Right lobe of liver (tissue), 6 donors: ENCODE data around the gene R3HCC1L. TPM values are rescaled to one million over a fixed set of nuclear protein-coding genes. Genes with fewer than 3 reads are reported as not detected.

Source experiments
- ATAC-seq, 4 donors: fragments of 200-7000 bp; cut with Tn5 transposase; one replicate each; pipeline ENCODE4 v1.9.1; 2020; ENCODE audit warnings: mild to moderate bottlenecking in 4 of 4, moderate library complexity in 4 of 4
- DNase-seq, 3 donors: peaks; one replicate each; pipeline ENCODE4 v3.0.0-alpha.2; 2020
- H3K27ac ChIP-seq, 3 donors: fragments of 200-600 bp; one replicate each; pipeline ENCODE4 v1.8.0; 2022
- H3K27me3 ChIP-seq, 2 donors: fragments of 200-600 bp; one replicate each; pipeline ENCODE4 v1.8.0; 2022
- H3K36me3 ChIP-seq, 4 donors: fragments of 200-600 bp; sonication (generic) in 1 of 4; one replicate each; pipeline versions ENCODE4 v1.5.1 to v1.8.0; 2017 to 2022; ENCODE audit warnings: control low read depth in 1 of 4
- H3K4me1 ChIP-seq, 4 donors: fragments of 200-600 bp; sonication (generic) in 1 of 4; one replicate each; pipeline versions ENCODE4 v1.5.1 to v1.8.0; 2017 to 2022; ENCODE audit warnings: control low read depth in 1 of 4
- H3K4me3 ChIP-seq, 3 donors: fragments of 200-600 bp; one replicate each; pipeline ENCODE4 v1.8.0; 2022
- H3K9me3 ChIP-seq, 4 donors: fragments of 200-600 bp; sonication (generic) in 1 of 4; one replicate each; pipeline versions ENCODE4 v1.5.1 to v1.8.0; 2017 to 2022; ENCODE audit warnings: control low read depth in 1 of 4
- CTCF ChIP-seq, 4 donors: fragments of 200-600 bp in 3 of 4; fragments of 450-650 bp in 1 of 4; IDR thresholded peaks; one replicate each; pipeline versions ENCODE4 v1.5.1 to v1.8.0; 2016 to 2022; ENCODE audit warnings: antibody characterized with exemption in 4 of 4, mild to moderate bottlenecking in 2 of 4
- POLR2A ChIP-seq: fragments of 450-650 bp; IDR thresholded peaks from one replicate; pipeline ENCODE4 v1.6.1; 2017; ENCODE audit warnings: antibody characterized with exemption, mild to moderate bottlenecking
- WGBS: methylation state at CpG from one replicate; pipeline ENCODE4 v1.1.6; 2018; ENCODE audit warnings: low coverage, low lambda C conversion rate; ENCODE audit not compliant: insufficient coverage; ENCODE audit errors: missing lambda C conversion rate; 5-methylcytosine and 5-hydroxymethylcytosine counted together
- intact Hi-C, 2 donors: fragments of 100-400 bp; cut with DNase I; formaldehyde crosslinking; loops; one replicate each; pipeline versions ENCODE4 v1.11.2 to v1.14.1; 2022
- total RNA-seq, 6 experiments: library from RNA; depleted of rRNA in 2 of 6; stranded (reverse); fragments of >200 nt in 2 of 6; fragmentation: NEBNext Ultra II Directional in 3 of 6; extraction: Animal tissue kit (Norgen Biotek cat#: 25700) in 3 of 6; gene quantifications; one replicate each; pipeline versions ENCODE4 v1.1.0 to v1.2.4, GENCODE V29; 2016 to 2023
- donor health status: DM: no; HTN: yes; CAD: no.
- donor health status: DM: no; HTN: no; CAD: no.
- donor health status: DM: no; HTN: no; CAD: no.
- donor health status: DM: no; HTN: yes; CAD: no.
- donor health status: DM: no; HTN: yes; CAD: no.

The R3HCC1L gene
- total RNA-seq, 6 experiments from 2014 or later, result 5.0 to 6.5 (median 5.5) TPM

DNA sequence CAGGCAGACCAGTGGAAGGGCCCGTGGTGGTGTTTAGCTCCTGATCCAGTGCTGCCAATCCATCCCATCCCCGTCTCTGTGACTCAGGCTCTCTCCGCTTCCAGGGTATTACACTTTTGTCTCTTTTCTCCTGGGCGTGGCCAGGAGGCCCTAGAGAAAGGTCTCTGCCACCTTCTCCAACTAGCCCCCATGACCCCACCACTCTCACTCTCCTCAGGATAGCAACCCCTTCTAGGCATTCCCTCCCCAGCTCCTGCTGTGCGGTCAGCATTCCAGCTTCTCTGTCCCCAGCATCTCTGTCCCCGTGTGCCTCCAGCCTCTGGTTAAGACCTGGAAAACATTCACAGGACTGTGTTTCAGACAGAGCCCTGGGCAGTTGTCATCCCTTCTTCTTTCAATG lies 36.2 kb upstream of the R3HCC1L start:
- Histone ChIP-seq H3K27me3 (no peaks in the 10 kb centered on the region), H3K4me1 (no peaks in the 10 kb centered on the region), H3K36me3 (no peaks in the 10 kb centered on the region), H3K27ac (no peak overlapping the region), H3K4me3 (no peak overlapping the region), H3K9me3 (no peaks in the 10 kb centered on the region)
- no peak for TF ChIP-seq CTCF (IDR thresholded peaks at IDR 0.05)
- no peak for TF ChIP-seq POLR2A
- intact Hi-C loops, result no loop called here
- DNase-seq, result no peak
- WGBS, result 55% methylated on average over 6 of the region's 6 CpGs
- ATAC-seq, result no peak

DNA sequence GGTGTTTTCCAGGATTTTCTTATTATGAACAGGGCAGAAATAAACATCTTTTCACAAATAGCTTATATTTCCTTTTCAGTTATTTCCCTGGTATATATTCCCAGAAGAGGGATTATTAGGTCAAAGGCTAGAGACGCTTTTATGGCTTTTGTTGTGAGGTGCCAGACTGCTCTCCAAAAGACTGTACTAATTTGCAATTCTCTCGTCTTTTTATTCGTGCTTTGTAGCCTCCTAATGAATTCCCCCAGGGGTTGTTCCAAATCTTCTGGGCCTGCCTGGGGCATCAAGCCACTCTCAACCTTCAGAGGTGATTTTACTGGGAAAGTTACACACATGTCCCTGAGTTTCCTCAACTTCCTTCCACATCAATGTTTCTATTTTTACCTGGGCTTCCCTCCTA lies 34.0 kb upstream of the R3HCC1L start:
- TF ChIP-seq POLR2A (no peak), CTCF (IDR thresholded peaks at IDR 0.05) (no peak)
- no peaks in the 10 kb centered on the region for H3K27me3 ChIP-seq
- H3K4me1 ChIP-seq, result no peaks in the 10 kb centered on the region
- intact Hi-C loops, result no loop called here
- no peaks in the 10 kb centered on the region for H3K9me3 ChIP-seq
- DNase-seq (no peak), ATAC-seq (no peak)
- no peaks in the 10 kb centered on the region for H3K36me3 ChIP-seq
- WGBS, result 53% methylated on average over 3 of the region's 3 CpGs
- no peak overlapping the region for H3K4me3 ChIP-seq
- no peak overlapping the region for H3K27ac ChIP-seq

DNA sequence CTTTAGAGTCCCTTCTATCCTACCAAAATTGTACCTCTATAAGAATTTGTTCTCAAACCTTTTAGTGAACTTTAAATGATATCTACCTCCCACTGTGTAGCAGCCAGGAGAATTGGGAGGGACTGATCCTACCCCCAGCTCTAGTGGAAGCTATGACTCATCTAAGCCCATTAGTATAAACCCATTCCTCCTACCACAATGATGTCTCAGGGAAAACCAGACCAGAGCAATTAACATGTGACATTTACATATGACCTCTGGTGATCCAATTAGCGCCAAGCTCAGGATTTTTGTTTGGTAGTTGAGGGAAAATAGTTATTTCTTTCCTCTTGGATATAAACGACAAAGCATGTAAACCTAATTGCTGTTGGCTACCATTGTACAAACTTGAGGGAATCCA lies 33.1 kb upstream of the R3HCC1L start:
- TF ChIP-seq POLR2A (no peak), CTCF (IDR thresholded peaks at IDR 0.05) (no peak)
- intact Hi-C loops, result no loop called here
- H3K36me3 ChIP-seq, result no peaks in the 10 kb centered on the region

GRCh38 chr10:98104125-98104524 lies 30.3 kb upstream of the R3HCC1L start:
- no peaks in the 10 kb centered on the region for H3K9me3 ChIP-seq
- no peaks in the 10 kb centered on the region for H3K4me1 ChIP-seq
- ATAC-seq (no peak), DNase-seq (no peak)
- intact Hi-C loops, result no loop called here
- H3K27ac ChIP-seq, result no peak overlapping the region
- H3K36me3 ChIP-seq, result no peaks in the 10 kb centered on the region
- H3K4me3 ChIP-seq, result no peak overlapping the region
- 79% methylated on average over 3 of the region's 3 CpGs for WGBS
- H3K27me3 ChIP-seq, result no peaks in the 10 kb centered on the region
- no peak for TF ChIP-seq CTCF (IDR thresholded peaks at IDR 0.05)
- no peak for TF ChIP-seq POLR2A

More for the DNA sequence above, 33.1 kb upstream of the R3HCC1L start:
- DNase-seq, result no peak
- Histone ChIP-seq H3K27me3 (no peaks in the 10 kb centered on the region), H3K9me3 (no peaks in the 10 kb centered on the region), H3K27ac (no peak overlapping the region), H3K4me1 (no peaks in the 10 kb centered on the region), H3K4me3 (no peak overlapping the region)
- no peak for ATAC-seq
- 64% methylated on average over 2 of the region's 2 CpGs for WGBS

GRCh38 chr10:98106531-98106930 lies 27.9 kb upstream of the R3HCC1L start:
- no peak for TF ChIP-seq POLR2A
- TF ChIP-seq CTCF (IDR thresholded peaks at IDR 0.05), result no peak
- no peak for ATAC-seq
- DNase-seq, result no peak
- H3K4me3 ChIP-seq, result no peak overlapping the region
- intact Hi-C loops, result no loop called here
- no CpG with 5 or more reads among the region's 1 CpG for WGBS
- no peaks in the 10 kb centered on the region for H3K36me3 ChIP-seq
- no peaks in the 10 kb centered on the region for H3K4me1 ChIP-seq
- H3K27ac ChIP-seq, result no peak overlapping the region
- peaks cover 0 to 9% of the 10 kb centered on the region in 2 donors for H3K27me3 ChIP-seq
- H3K9me3 ChIP-seq, result no peaks in the 10 kb centered on the region
